Activated gamma-delta T cell (primary cell): Measurements from ENCODE around the gene CATSPER1.
"Not testable (repeated sequence)": the region's sequence is repeated elsewhere in the genome, so short reads cannot be mapped to it uniquely, and the experiment has no call there.

Experiments
- DNase-seq: peaks from one replicate; lab custom pipeline; 2025; lab: John Stamatoyannopoulos, UW

The CATSPER1 gene

GRCh38 chr11:66020618-66021357, 5.5 kb downstream of the CATSPER1 start:
- no peak for DNase-seq

DNA sequence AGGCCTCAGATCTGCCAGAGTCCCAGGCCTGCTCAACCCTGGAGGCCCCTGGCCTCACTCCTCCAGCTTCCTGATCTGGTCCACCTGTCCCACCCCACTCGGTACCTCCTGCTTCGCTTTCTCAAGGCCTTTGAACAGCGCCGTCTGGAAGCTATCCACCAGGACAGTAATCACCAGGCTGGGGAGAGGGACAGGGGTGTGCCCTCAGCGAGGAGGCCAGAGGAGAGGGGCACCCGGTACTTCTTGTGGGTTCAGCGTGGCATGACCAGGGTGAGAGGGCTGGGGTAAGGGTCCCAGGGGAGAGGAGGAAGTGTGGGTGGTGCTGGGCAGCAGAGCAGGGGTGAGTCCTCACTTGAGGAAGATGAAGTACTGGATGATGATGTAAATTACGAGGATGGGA, 6.1 kb downstream of the CATSPER1 start:
- DNase-seq, result no peak

GRCh38 chr11:66017321-66017720, 9.0 kb downstream of the CATSPER1 start:
- DNase-seq, result no peak

DNA sequence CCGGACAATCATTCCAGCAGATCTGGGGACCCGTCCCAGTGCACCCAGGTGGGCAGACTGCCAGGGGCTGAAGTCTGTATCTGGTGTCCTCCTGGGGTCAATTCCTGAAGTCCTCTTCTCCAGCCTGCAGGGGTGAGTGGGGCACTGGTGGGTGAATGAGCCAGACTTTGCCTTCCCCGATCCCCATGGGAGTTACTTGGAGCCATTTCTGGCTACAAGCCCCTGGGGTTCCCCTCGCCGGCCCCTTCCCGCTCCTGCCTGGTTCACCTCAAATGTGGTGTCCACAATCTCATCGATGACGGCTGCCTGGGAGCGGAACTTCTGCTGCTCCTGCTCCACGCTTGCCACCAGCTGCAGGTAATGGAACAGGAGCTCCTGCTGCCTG, 9.5 kb downstream of the CATSPER1 start:
- DNase-seq, result no peak

GRCh38 chr11:66015936-66016792, 10.1 kb downstream of the CATSPER1 start:
- no peak for DNase-seq

GRCh38 chr11:66015454-66015881, 10.8 kb downstream of the CATSPER1 start:
- no peak for DNase-seq

DNA sequence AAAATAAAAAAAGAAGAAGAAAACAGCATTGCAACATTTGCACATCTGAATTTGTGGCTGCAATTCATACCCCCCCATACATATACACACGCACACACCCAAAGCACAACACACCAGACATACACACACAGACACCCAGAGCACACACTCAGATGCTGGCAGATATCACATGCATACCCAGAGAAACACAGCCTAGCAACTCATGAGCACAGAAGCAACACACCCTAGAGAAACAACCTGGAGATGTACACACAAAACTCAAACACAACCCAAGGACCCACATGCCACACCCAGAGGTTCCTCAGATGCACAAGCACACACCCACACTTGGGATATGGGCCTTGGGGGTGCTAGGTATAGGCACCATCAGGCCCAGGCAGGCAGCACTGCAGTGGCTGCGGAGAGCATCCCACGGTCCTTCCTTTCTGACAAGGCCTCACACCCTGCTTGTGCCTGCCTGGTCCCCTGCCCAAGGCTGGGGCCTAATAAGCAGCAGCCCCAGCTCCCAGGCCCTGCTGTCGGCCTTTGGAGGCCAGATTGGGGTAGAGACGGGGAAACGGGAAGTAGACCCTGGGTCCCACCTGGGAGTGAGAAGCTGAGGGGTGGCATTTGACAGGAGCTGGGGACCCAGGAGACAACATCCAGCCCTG, 11.3 kb downstream of the CATSPER1 start:
- no peak for DNase-seq

DNA sequence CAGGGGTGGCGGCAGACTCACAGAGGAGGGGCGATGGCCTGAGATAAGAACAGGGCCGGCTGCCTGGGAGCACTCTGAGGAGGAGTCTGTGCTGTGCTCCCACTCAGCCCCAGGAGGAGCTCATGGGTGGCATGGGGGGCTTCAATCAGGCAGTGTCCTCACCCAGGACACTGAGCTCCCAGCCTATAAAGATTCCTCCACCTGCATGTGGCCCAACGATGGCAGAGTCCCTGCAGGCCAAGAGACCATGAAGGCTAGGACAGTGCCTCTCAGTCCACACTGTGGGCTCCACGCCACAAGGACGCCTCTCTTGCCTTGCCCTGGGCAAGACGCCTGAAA, 12.5 kb downstream of the CATSPER1 start:
- DNase-seq, result no peak

DNA sequence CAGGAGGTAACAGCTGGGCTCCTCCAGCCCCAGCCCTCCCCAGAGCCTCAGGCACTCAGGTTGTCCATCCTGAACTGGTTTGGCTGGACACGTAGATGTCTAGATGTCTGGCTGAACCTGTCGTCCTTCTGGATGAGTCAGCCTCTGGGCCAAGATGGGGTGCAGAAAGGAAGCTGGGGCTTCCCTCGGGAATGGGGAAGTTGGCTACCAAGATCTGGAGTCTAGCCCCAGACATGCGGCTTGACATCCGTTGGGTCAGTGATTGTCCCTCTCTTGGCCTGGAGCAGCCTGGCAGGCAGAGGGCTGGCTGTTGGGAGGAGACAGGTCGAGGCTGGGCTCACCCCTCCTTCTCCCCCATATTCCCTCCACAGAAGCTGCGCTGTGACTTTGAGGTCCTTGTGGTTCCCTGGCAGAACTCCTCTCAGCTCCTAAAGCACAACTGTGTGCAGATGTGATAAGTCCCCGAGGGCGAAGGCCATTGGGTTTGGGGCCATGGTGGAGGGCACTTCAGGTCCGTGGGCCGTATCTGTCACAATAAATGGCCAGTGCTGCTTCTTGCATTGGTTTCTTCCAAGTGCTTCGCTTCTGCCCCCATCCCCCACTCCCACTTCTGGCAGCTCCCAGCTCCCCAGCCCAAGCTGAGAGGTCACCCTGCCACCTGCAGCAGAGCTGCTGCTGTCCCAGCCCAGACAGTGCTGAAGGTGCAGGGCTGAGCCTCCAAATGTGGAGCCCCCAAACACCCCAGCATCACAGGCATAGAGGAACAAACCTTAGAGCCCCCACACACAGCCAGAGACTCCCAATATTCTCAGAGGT, 13.1 kb downstream of the CATSPER1 start:
- no peak for DNase-seq

- no peak for DNase-seq
These were observed 13.8 kb downstream of the CATSPER1 start for GRCh38 chr11:66012371-66012945.

DNA sequence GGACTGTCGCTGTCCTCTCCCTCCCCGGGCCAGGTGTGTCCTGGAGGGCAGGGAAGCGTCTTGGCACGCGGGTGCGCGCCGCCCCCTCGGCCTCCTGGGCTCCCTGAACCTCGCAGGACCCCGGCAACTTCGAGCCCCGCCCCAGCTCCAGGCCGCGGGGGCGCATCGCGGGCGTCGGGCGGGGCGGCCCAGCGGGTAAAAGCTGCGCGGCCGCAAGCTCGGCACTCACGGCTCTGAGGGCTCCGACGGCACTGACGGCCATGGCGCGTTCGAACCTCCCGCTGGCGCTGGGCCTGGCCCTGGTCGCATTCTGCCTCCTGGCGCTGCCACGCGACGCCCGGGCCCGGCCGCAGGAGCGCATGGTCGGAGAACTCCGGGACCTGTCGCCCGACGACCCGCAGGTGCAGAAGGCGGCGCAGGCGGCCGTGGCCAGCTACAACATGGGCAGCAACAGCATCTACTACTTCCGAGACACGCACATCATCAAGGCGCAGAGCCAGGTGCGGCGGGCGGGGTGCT, 14.4 kb downstream of the CATSPER1 start, which contains the start of gene CST6:
TSS of gene CST6 (plus strand) at position 224 of the 519 bp plus-strand sequence. CDS start at position 261, 37 bp downstream.
- DNase-seq, result no peak

- no peak for DNase-seq
These were observed 15.0 kb downstream of the CATSPER1 start for GRCh38 chr11:66011239-66011784.

GRCh38 chr11:66010036-66010435, 16.2 kb downstream of the CATSPER1 start:
- DNase-seq, result not testable (repeated sequence)

GRCh38 chr11:66008468-66009101, 17.7 kb downstream of the CATSPER1 start:
- no peak for DNase-seq

DNA sequence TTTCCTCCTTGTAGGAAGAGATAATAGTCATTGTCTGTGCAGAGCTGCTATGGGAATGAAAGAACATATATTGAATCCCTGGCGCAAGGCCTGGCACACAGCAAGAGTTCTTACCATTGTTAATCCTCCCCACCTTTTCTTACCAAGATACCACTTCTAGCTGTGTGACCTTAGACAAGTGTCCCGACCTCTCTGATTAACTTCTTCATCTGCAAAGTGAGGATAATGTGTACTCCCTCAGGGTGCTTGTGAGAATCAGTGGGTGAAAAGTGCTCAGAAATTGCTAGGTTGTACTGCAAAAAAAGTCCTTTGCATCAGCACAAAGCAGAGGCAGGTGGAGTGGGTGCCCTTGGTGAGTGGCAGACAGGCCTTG, 18.2 kb downstream of the CATSPER1 start:
- no peak for DNase-seq

GRCh38 chr11:66007201-66007634, 19.1 kb downstream of the CATSPER1 start:
- no peak for DNase-seq

DNA sequence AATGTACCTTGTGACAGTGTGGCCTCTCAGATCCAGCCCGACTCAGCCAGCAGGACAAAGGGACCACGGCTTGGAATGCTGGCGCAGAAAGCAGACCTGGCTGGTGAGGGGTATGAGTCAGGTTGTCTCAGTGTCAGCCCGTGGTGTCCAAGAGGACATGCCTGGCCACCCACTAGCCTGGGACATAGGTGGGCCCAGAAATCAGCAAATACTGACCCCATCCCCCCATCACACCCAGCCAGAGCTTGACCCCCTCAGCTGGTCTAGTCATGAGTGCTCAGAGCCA, 19.4 kb downstream of the CATSPER1 start:
- no peak for DNase-seq

GRCh38 chr11:66006134-66006890, 20.0 kb downstream of the CATSPER1 start:
- DNase-seq, result no peak

DNA sequence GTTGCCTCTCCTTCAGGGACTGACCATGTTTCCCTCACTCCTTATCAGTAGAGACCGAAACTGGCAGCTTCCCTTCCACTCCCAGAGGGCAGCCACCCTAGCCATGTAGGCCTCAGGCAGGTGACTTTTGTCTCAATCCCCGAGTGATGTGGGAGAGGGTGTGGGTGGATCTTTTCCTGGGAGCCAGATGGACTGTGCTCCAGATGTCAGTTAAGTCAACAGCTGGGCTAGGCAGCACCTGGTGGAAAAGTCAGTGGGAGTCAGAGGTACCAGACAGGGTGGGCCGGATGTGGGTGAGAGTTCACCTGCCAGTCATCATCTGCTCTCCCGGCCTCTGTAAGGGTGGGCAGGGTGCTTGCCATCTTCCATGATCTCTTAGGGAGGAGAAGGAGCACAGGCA, 22.1 kb downstream of the CATSPER1 start:
- DNase-seq, result no peak

- DNase-seq, result no peak
These were observed 23.0 kb downstream of the CATSPER1 start for GRCh38 chr11:66003291-66003690.
